ENCODE results near the gene FADS2. TPM values are rescaled to one million over a fixed set of nuclear protein-coding genes. Genes with fewer than 3 reads are reported as not detected.

FADS2 gene
- total and polyA plus RNA-seq, 2 of the 13 experiments (the other 11 are each of a cell fraction or from before 2014, with no cell fraction given), result 90.1 to 124 TPM

DNA sequence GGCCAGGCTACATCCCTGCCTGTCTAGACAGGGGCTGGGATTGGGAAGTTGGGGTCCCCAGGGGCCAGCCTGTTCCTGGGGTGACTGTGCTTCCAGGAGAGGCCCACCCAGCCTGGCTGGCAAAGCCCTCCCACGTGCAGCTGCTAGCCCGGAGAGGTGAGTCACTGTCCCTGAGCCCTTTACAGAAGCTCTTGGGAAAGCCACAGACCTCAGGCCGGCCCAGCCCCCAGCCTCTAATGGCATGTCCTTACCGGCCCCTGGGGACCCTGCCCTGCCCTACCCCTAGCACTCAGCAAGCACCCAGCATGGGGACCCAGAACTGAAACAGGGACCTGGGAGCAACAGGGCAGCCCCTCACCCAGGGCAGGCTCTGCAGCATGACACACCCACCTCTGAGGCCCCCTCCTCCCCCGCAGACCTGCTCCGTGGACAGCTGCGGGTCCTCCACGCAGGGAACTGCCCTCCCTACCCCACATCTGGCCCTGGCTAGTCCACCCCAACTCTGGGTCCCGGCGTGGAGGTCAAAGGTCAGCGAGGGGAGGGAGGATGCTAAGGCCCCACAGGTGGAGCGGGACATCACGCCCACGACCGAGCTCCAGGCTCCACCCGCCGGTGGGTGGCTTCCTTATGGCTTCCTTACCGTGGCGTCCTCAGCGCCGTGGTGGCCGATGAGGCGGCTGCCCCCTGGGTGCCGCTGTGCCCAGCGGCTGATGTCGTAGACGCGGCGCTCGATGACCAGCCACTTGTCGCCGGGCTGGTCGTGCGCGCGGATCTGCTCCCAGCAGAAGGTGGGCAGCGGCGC lies 62.6 kb downstream of the FADS2 start (continued):
- TF ChIP-seq, protein P1, sequence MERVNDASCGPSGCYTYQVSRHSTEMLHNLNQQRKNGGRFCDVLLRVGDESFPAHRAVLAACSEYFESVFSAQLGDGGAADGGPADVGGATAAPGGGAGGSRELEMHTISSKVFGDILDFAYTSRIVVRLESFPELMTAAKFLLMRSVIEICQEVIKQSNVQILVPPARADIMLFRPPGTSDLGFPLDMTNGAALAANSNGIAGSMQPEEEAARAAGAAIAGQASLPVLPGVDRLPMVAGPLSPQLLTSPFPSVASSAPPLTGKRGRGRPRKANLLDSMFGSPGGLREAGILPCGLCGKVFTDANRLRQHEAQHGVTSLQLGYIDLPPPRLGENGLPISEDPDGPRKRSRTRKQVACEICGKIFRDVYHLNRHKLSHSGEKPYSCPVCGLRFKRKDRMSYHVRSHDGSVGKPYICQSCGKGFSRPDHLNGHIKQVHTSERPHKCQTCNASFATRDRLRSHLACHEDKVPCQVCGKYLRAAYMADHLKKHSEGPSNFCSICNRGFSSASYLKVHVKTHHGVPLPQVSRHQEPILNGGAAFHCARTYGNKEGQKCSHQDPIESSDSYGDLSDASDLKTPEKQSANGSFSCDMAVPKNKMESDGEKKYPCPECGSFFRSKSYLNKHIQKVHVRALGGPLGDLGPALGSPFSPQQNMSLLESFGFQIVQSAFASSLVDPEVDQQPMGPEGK (CRISPR knock-in tag; IDR thresholded peaks at IDR 0.05), result no peak
- TF ChIP-seq MYNN (CRISPR knock-in tag; IDR thresholded peaks at IDR 0.05; ENCODE audit: low read depth) (no peak), ZNF260 (CRISPR knock-in tag; IDR thresholded peaks at IDR 0.05; ENCODE audit: borderline replicate concordance, low read depth) (no peak), ZSCAN20 (CRISPR knock-in tag; IDR thresholded peaks at IDR 0.05; ENCODE audit: borderline replicate concordance) (no peak), CCAR2 (optimal IDR thresholded peaks at IDR 0.05; ENCODE audit: low read depth, low read length) (no peak), ZNF44 (CRISPR knock-in tag; IDR thresholded peaks at IDR 0.05) (no peak), ADNP (CRISPR knock-in tag; IDR thresholded peaks at IDR 0.05) (no peak), MXI1 (IDR thresholded peaks at IDR 0.05; ENCODE audit: borderline replicate concordance, low read depth, low read length) (peak; percentile 40; the same call in 1 of the 3 replicates), ZNF782 (CRISPR knock-in tag; IDR thresholded peaks at IDR 0.05; ENCODE audit: borderline replicate concordance) (no peak)
- TF ChIP-seq, protein P2, sequence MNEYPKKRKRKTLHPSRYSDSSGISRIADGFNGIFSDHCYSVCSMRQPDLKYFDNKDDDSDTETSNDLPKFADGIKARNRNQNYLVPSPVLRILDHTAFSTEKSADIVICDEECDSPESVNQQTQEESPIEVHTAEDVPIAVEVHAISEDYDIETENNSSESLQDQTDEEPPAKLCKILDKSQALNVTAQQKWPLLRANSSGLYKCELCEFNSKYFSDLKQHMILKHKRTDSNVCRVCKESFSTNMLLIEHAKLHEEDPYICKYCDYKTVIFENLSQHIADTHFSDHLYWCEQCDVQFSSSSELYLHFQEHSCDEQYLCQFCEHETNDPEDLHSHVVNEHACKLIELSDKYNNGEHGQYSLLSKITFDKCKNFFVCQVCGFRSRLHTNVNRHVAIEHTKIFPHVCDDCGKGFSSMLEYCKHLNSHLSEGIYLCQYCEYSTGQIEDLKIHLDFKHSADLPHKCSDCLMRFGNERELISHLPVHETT (CRISPR knock-in tag; conservative IDR thresholded peaks at IDR 0.05), result no peak
- TF ChIP-seq, protein P3, sequence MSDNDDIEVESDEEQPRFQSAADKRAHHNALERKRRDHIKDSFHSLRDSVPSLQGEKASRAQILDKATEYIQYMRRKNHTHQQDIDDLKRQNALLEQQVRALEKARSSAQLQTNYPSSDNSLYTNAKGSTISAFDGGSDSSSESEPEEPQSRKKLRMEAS (IDR thresholded peaks at IDR 0.05), result peak; percentile 51
- TF ChIP-seq, protein P4, sequence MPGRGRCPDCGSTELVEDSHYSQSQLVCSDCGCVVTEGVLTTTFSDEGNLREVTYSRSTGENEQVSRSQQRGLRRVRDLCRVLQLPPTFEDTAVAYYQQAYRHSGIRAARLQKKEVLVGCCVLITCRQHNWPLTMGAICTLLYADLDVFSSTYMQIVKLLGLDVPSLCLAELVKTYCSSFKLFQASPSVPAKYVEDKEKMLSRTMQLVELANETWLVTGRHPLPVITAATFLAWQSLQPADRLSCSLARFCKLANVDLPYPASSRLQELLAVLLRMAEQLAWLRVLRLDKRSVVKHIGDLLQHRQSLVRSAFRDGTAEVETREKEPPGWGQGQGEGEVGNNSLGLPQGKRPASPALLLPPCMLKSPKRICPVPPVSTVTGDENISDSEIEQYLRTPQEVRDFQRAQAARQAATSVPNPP (CRISPR knock-in tag; IDR thresholded peaks at IDR 0.05), result no peak
- TF ChIP-seq, protein P5, sequence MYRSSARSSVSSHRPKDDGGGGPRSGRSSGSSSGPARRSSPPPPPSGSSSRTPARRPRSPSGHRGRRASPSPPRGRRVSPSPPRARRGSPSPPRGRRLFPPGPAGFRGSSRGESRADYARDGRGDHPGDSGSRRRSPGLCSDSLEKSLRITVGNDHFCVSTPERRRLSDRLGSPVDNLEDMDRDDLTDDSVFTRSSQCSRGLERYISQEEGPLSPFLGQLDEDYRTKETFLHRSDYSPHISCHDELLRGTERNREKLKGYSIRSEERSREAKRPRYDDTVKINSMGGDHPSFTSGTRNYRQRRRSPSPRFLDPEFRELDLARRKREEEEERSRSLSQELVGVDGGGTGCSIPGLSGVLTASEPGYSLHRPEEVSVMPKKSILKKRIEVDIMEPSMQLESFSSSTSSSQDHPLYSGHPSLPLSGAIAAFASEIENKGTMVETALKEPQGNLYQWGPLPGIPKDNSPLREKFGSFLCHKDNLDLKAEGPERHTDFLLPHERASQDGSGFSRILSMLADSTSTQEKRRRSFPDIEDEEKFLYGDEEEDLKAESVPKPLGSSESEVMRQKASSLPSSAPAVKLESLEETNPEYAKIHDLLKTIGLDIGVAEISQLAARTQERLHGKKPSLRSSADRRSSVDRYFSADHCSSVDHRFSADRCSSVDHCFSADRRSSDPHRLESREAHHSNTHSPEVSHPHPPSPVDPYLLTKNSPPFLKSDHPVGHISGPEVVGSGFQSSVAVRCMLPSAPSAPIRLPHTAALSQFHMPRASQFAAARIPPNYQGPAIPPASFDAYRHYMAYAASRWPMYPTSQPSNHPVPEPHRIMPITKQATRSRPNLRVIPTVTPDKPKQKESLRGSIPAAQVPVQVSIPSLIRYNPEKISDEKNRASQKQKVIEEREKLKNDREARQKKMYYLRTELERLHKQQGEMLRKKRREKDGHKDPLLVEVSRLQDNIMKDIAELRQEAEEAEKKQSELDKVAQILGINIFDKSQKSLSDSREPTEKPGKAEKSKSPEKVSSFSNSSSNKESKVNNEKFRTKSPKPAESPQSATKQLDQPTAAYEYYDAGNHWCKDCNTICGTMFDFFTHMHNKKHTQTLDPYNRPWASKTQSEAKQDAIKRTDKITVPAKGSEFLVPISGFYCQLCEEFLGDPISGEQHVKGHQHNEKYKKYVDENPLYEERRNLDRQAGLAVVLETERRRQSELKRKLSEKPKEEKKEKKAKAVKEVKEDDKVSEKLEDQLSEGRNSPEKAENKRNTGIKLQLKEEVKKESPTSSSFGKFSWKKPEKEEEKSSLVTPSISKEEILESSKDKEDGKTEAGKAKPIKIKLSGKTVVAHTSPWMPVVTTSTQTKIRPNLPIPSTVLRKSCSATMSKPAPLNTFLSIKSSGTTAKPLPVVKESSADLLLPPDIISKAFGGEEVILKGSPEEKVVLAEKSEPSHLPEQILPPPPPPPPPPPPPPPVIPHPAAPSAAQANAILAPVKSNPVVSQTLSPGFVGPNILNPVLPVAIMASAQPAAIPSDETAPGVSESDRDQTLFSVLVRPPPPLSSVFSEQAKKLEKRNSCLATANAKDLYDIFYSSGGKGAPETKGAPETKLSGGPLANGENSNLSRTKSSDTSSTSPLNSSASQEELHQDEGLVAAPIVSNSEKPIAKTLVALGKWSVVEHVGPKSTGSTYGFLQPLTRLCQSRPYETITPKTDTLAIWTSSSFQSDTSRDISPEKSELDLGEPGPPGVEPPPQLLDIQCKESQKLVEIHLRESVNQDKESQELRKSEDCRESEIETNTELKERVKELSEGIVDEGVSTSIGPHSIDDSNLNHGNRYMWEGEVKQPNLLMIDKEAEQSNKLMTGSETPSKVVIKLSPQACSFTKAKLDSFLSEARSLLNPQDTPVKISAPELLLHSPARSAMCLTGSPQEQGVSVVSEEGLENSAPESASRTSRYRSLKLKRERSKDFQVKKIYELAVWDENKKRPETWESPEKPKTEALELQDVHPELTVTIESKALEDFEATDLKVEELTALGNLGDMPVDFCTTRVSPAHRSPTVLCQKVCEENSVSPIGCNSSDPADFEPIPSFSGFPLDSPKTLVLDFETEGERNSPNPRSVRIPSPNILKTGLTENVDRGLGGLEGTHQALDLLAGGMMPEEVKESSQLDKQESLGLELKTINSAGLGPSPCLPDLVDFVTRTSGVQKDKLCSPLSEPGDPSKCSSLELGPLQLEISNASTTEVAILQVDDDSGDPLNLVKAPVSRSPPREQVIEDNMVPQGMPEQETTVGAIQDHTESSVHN (CRISPR knock-in tag; IDR thresholded peaks at IDR 0.05), result no peak
- TF ChIP-seq, protein P6, sequence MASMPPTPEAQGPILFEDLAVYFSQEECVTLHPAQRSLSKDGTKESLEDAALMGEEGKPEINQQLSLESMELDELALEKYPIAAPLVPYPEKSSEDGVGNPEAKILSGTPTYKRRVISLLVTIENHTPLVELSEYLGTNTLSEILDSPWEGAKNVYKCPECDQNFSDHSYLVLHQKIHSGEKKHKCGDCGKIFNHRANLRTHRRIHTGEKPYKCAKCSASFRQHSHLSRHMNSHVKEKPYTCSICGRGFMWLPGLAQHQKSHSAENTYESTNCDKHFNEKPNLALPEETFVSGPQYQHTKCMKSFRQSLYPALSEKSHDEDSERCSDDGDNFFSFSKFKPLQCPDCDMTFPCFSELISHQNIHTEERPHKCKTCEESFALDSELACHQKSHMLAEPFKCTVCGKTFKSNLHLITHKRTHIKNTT (CRISPR knock-in tag; IDR thresholded peaks at IDR 0.05), result no peak

All from HepG2 (cell line).